NCI-H345 treated with DMSO at 0.1 percent for 48 hours (cell line): Measurements from ENCODE around the gene DLGAP3.
"Not testable (repeated sequence)": the region's sequence is repeated elsewhere in the genome, so short reads cannot be mapped to it uniquely, and the experiment has no call there.

Experiments
- DNase-seq: peaks from one replicate; lab custom pipeline; 2025; ENCODE audit not compliant: unreplicated experiment; lab: John Stamatoyannopoulos, UW

The DLGAP3 gene

DNA sequence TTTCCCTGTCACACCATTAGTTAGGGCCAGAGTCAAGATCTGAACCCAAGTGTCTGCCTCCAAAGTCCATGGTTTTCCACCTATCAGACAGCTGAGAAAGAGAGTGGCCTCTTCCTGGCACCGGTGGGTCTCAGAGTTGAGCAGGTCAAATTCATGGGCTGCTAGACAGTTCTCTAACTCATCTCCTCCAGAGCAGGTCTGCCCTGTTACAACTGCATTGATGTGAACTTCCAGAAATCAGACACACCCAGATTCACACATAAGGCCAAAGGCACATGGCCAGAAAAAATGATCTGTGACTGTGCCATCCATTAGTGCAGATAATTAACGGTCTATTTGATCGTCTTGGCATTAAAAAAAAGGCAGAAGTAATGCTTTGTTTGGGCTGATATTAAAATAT lies 87.4 kb downstream of the DLGAP3 start:
- no peak for DNase-seq

GRCh38 chr1:34840426-34840825 lies 89.0 kb downstream of the DLGAP3 start:
- no peak for DNase-seq

- no peak for DNase-seq
Measured at GRCh38 chr1:34839526-34840305, 89.7 kb downstream of the DLGAP3 start.

DNA sequence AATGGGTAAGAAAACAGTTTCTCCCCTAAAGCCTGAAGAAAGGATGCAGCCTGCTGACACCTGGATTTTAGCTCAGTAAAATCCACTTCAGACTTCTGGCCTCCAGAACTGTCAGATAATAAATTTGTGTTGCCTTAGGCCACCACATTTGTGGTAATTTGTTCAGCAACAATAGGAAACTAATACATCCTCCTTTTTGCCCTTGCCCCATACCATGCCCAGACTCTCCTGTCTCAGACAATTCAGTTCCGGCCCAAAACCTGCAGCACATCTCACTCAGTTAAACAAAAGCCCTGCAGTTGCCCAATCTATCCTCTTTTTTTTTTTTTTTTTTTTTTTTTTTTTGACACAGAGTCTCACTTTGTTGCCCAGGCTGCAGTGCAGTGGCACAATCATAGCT lies 95.7 kb downstream of the DLGAP3 start:
- DNase-seq = no peak

DNA sequence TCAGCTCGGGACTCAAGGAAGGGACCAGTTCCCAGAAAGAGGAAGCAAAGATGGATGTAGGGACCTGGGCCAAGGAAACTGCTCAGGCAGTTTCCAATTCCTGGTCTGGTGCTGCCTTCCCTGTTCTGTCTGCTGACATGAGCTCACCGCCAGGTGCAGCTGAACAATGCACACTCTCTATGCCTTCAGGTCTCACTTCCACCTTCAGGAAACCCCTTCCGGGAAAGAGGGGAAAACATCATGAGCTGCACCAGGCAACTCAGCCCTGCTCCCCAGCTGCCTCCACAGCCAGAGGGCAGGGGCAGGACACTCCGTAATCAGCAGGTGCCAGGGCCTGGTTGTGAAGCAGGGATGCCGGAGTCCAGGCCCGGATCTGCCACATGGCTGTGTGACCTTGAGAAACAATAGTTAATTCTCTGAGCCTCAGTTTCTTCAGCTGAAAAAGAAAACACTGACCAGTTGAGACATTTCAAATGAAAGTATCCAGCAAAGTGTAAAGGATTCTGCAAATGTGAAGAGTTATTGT lies 97.7 kb downstream of the DLGAP3 start:
- DNase-seq = no peak

DNA sequence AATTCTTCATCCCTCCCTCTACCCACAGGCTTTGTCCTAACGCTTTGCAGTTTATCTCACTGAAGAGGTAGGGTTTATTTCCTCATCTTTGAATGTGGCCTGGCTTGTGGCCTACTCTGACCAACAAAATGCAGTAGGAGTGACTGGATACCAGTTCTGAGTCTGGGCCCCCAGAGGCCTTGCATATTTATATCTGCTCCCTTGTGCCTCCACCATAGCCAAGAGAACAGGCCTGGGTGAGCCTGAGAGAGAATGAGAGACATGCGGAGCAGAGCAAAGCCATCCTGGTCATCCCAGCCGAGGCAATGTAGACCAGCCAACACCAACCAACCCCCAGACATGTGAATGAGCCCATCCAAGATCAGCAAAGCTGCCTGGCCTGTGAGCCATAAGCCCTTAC lies 100.2 kb downstream of the DLGAP3 start:
- DNase-seq = no peak

- DNase-seq = no peak
Measured at GRCh38 chr1:34828611-34829010, 100.8 kb downstream of the DLGAP3 start.

DNA sequence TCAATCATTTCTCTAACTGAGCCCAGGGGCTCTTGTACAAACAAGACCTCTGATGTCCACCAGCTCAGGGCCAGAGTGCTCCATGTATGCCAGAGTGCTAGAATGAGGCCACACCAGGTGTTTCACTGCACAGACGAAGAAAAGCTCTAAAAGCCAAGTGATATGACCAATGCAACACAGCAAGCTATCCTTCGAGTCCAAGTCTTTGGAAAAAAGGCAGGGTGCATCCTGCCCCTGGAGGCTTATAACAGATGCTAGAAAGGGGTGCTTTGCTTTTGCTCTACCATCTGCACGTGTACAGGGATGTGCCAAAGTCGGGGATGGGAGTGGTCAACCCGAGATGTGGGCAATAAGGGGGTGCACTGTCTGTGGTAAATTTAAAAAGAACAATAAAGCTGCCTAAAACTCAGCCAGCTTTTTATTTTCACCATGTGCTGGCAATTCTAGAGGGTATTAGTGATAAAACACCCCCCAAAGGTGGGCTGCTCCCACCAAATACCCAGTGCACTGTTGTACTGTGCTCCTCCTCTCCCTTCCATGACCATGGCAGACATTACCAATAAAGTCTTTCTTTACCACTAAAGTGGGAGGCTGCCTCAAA lies 102.0 kb downstream of the DLGAP3 start:
- no peak for DNase-seq

DNA sequence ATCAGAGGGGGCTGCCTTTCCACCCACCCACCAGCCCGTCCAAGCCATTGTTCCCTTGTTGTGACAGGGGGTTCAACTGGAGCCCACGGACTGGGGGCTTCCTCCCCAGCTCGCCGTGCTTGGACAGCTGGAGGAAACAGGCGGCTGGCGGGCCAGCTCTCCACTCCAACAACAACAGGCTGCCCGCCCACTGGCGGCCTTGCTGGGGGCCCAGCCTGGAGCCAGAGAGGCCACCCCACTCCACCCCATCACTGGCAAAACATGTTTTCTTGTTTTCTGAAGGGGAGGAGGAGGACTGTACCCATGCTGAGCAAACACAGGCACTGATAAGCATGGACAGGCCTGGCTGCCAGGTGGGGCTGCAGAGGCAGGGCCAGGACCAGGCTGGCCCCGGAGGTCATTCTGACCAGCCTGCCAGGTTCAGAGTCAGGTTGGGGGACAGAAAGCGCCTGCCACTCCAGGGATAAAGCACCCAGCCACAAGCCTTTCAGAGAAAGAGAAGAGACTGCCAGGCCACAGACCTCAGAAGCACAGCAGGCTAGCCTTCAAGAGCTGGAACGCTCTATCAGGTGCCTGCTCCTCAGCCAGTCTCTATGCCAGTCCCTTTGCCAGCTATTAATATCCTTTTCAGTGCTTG lies 103.9 kb downstream of the DLGAP3 start:
- DNase-seq = no peak

- DNase-seq = no peak
Measured at GRCh38 chr1:34824817-34825454, 104.5 kb downstream of the DLGAP3 start.

DNA sequence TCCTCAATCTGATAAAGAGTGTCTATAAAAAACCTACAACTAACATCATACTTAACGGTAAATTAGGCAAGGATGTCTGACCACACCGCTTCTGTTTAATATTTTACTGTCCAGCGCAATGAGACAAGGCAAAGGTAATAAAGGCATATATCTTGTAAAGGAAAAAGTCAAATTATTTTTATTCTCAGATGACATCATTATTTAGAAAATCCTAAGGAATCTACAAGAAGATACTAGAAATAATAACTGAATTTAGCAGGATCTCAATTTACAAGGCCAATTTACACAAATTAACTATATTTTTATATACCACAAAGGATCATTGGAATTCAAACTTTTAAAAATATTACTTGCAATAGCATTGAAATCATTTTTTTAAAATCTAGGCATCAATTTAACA lies 107.2 kb downstream of the DLGAP3 start:
- DNase-seq = no peak

GRCh38 chr1:34818862-34819261 lies 110.6 kb downstream of the DLGAP3 start:
- not testable (repeated sequence) for DNase-seq

DNA sequence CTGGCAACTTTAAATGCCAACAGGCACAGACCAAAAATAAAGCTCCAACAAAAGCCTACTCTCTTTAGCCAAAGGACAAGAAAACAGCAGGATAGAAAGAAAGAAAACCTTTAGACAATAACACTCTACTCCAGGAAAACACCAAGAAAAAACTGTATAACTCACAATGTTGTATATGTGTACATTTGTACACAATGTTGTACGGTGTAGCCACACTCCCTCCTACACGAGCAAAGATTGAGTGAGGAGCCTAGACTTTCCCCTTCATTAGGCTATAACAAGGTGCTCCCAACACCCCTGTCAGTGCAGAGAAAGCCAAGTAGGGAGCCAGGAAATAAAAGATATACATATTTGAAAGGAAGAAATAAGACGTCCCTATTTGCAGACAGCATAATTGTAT lies 112.7 kb downstream of the DLGAP3 start:
- no peak for DNase-seq

DNA sequence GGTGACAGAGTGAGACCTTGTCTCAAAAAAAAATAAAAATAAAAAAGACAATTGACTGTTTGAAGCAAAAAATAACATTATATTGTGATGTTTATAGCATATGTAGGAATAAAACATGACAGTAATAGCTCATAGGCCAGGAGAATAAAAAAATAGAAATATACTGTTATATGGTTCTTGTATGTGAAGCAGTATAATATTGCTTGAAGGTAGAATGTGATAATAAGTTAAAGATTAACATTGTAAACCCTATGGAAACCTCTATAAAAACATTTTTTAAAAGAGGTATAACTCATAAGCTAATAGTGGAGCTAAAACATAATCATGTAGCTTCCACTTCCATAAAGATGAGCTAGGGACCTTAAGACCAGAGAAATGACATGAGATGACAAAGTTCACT lies 113.1 kb downstream of the DLGAP3 start:
- no peak for DNase-seq
